A549 (cell line): ENCODE data around the gene FHIT. TPM values are rescaled to one million over a fixed set of nuclear protein-coding genes. Genes with fewer than 3 reads are reported as not detected.
"Not testable (repeated sequence)": the region's sequence is repeated elsewhere in the genome, so short reads cannot be mapped to it uniquely, and the experiment has no call there.

Source experiments
- ATAC-seq, 2 experiments: fragments of 200-7000 bp in 1 of 2; fragments of >200 bp in 1 of 2; cut with Nextera tagmentation in 1 of 2; cut with Tn5 transposase in 1 of 2; 3 replicates each; pipeline versions ENCODE4 v1.8.0 to v1.9.1; 2018 to 2020; ENCODE audit warnings: mild to moderate bottlenecking in 1 of 2, moderate library complexity in 1 of 2
- CTCF ChIA-PET: fragments of 300-600 bp; sonication (Branson Sonifier 250); formaldehyde crosslinking; extraction: SDS; loops from one replicate; lab custom pipeline; 2021; ENCODE audit warnings: antibody characterized with exemption, inconsistent platforms; lab: Yijun Ruan, JAX
- POLR2A ChIA-PET: fragments of 350-600 bp; formaldehyde crosslinking; extraction: SDS; loops from one replicate; lab custom pipeline; 2021; ENCODE audit warnings: antibody characterized with exemption, inconsistent platforms; lab: Yijun Ruan, JAX
- DNase-seq, 2 experiments: peaks; one replicate each; pipeline versions ENCODE4 v3.0.0 to v3.0.0-alpha.2; 2011 to 2016; ENCODE audit warnings: low read depth in 1 of 2, low spot score in 1 of 2
- FAIRE-seq: peaks from 2 replicates; lab custom pipeline; 2011; peaks lifted over from hg19 to GRCh38; lab: Jason Lieb, UNC
- H3K27ac ChIP-seq, 2 experiments: fragments of >200 bp; sonication (Bioruptor Twin); formaldehyde crosslinking; 3 replicates each; pipeline ENCODE4 v1.5.1; 2016 to 2017
- H3K4me1 ChIP-seq: fragments of >200 bp; sonication (Bioruptor Twin); formaldehyde crosslinking; 3 replicates; pipeline ENCODE4 v1.6.1; 2016
- H3K4me2 ChIP-seq: fragments of >200 bp; sonication (Bioruptor Twin); formaldehyde crosslinking; 3 replicates; pipeline ENCODE4 v1.6.1; 2016
- H3K4me3 ChIP-seq: fragments of >200 bp; sonication (Bioruptor Twin); formaldehyde crosslinking; 3 replicates; pipeline ENCODE4 v1.5.1; 2016
- H3K9me3 ChIP-seq: fragments of >200 bp; sonication (Bioruptor Twin); formaldehyde crosslinking; 3 replicates; pipeline ENCODE4 v1.6.1; 2016
- CEBPB ChIP-seq, 2 experiments: fragments of >200 bp in 1 of 2; sonication (Bioruptor Twin) in 1 of 2; formaldehyde crosslinking in 1 of 2; IDR thresholded peaks; 2 replicates each; pipeline ENCODE4 v1.6.1; 2012 to 2016
- EHMT2 ChIP-seq: fragments of 200-600 bp; sonication (generic); IDR thresholded peaks from 2 replicates; pipeline ENCODE4 v1.6.1; 2016; ENCODE audit warnings: antibody characterized with exemption, low read depth, mild to moderate bottlenecking, moderate library complexity
- EP300 ChIP-seq, 2 experiments: fragments of >200 bp; sonication (Bioruptor Twin); formaldehyde crosslinking; IDR thresholded peaks; 2 replicates in 1 of 2; 3 replicates in 1 of 2; pipeline ENCODE4 v1.6.1; 2016 to 2017
- ESRRA ChIP-seq: fragments of 150-350 bp; IDR thresholded peaks from 2 replicates; pipeline ENCODE4 v1.6.1; 2014; ENCODE audit warnings: mild to moderate bottlenecking, low read length, borderline replicate concordance
- FOXS1 ChIP-seq: fragments of 250-450 bp; sonication (Bioruptor Pico); IDR thresholded peaks from 2 replicates; pipeline ENCODE4 v1.5.0; 2020; ENCODE audit warnings: mild to moderate bottlenecking, moderate library complexity
- GATA3 ChIP-seq: IDR thresholded peaks from 2 replicates; pipeline ENCODE4 v1.6.1; 2012; ENCODE audit warnings: borderline replicate concordance
- HDAC2 ChIP-seq: fragments of 200-600 bp; sonication (generic); IDR thresholded peaks from 2 replicates; pipeline ENCODE4 v1.6.1; 2016
- HEYL ChIP-seq: fragments of 250-450 bp; sonication (Bioruptor Pico); IDR thresholded peaks from 2 replicates; pipeline ENCODE4 v1.8.0; 2021; ENCODE audit warnings: mild to moderate bottlenecking, moderate library complexity
- HOXA7 ChIP-seq: fragments of 250-450 bp; sonication (Bioruptor Pico); IDR thresholded peaks from 2 replicates; pipeline ENCODE4 v1.5.0; 2020; ENCODE audit warnings: mild to moderate bottlenecking, moderate library complexity
- JUN ChIP-seq, 2 experiments: fragments of >200 bp; sonication (Bioruptor Twin); formaldehyde crosslinking; IDR thresholded peaks; 2 replicates in 1 of 2; 3 replicates in 1 of 2; pipeline ENCODE4 v1.6.1; 2016 to 2017
- JUNB ChIP-seq: fragments of >200 bp; sonication (Bioruptor Twin); formaldehyde crosslinking; IDR thresholded peaks from 2 replicates; pipeline ENCODE4 v1.6.1; 2016
- NR3C1 ChIP-seq: fragments of >200 bp; sonication (Bioruptor Twin); formaldehyde crosslinking; IDR thresholded peaks from 3 replicates; pipeline ENCODE4 v1.6.1; 2017
- PHF8 ChIP-seq: fragments of 200-600 bp; sonication (generic); IDR thresholded peaks from 2 replicates; pipeline ENCODE4 v1.6.1; 2016; ENCODE audit warnings: low read depth, mild to moderate bottlenecking, antibody characterized with exemption, moderate library complexity, borderline replicate concordance
- POLR2AphosphoS2 ChIP-seq: conservative IDR thresholded peaks from 2 replicates; pipeline ENCODE4 v1.6.1; 2012; ENCODE audit warnings: low read length, improper control_type of control experiment, inconsistent platforms
- RARB ChIP-seq: fragments of 250-450 bp; sonication (Bioruptor Pico); IDR thresholded peaks from 2 replicates; pipeline ENCODE4 v1.8.0; 2021; ENCODE audit warnings: mild to moderate bottlenecking, moderate library complexity
- RCOR1 ChIP-seq: fragments of 150-350 bp; IDR thresholded peaks from 2 replicates; pipeline ENCODE4 v1.6.1; 2014; ENCODE audit warnings: antibody characterized with exemption, low read length, low read depth
- RNF2 ChIP-seq: fragments of 200-600 bp; sonication (generic); IDR thresholded peaks from 2 replicates; pipeline ENCODE4 v1.6.1; 2016; ENCODE audit warnings: low read depth, mild to moderate bottlenecking, antibody characterized with exemption, moderate library complexity, borderline replicate concordance
- ZSCAN20 ChIP-seq: fragments of 250-450 bp; sonication (Bioruptor Pico); IDR thresholded peaks from 2 replicates; pipeline ENCODE4 v1.8.0; 2022; ENCODE audit warnings: mild to moderate bottlenecking, moderate library complexity
- WGBS: methylation state at CpG from one replicate; pipeline ENCODE4 v1.1.6; 2017; ENCODE audit errors: missing lambda C conversion rate; 5-methylcytosine and 5-hydroxymethylcytosine counted together
- polyA plus RNA-seq, 4 experiments: library from polyadenylated mRNA; depleted of rRNA in 3 of 4; stranded (reverse); fragments of >200 nt; fragmentation: RNase III in 1 of 4; extraction: RNeasy Plus Mini Kit Qiagen cat#74134 plus additional on column Dnase treatment in 1 of 4; gene quantifications; 2 replicates in 3 of 4; 3 replicates in 1 of 4; pipeline ENCODE4 v1.2.3, GENCODE V29; 2011 to 2017
- TF ChIP-seq, protein P1 (sequence below): fragments of 450-650 bp; IDR thresholded peaks from 2 replicates; pipeline ENCODE4 v1.6.1; 2014; ENCODE audit warnings: antibody characterized with exemption
- TF ChIP-seq, protein P2 (sequence below): fragments of >200 bp; sonication (Bioruptor Twin); formaldehyde crosslinking; IDR thresholded peaks from 2 replicates; pipeline ENCODE4 v1.6.1; 2016
- TF ChIP-seq, protein P3 (sequence below): fragments of 250-450 bp; sonication (Bioruptor Pico); IDR thresholded peaks from 2 replicates; pipeline ENCODE4 v1.5.0; 2020; ENCODE audit warnings: low read depth, mild to moderate bottlenecking, moderate library complexity
- TF ChIP-seq, protein P4 (sequence below): fragments of 250-450 bp; sonication (Bioruptor Pico); IDR thresholded peaks from 2 replicates; pipeline ENCODE4 v1.5.0; 2021; ENCODE audit warnings: mild to moderate bottlenecking, moderate library complexity, borderline replicate concordance
- TF ChIP-seq, protein P5 (sequence below): IDR thresholded peaks from 2 replicates; pipeline ENCODE4 v1.6.1; 2012
- TF ChIP-seq, protein P6 (sequence below): fragments of 150-350 bp; IDR thresholded peaks from 2 replicates; pipeline ENCODE4 v1.6.1; 2014; ENCODE audit warnings: low read depth, mild to moderate bottlenecking, low read length

The FHIT gene
- polyA plus RNA-seq, 2 of the 4 experiments (the other 2 are of a cell fraction), result 0.76 to 0.92 TPM

DNA sequence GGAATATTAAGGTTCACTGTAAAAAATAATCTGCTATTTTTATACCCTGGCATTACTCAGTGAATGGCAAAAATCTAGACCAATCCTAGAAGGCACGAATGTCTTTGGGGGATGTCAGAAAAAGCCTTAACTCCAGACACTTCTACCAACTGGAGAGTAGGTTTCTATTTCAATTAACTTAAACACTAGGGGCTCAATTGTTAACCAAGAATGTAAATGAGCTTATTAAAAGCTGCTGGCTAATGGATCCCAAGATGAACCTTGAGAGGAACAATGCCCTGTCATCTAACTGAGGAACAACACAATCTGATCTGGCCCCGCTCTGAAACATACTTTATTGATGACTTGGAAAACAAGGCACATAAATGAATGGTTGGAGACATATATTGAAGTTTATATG, 701.4 kb downstream of the FHIT start:
- ChIA-PET CTCF (no interaction called here), POLR2A (no interaction called here)
- Histone ChIP-seq H3K27ac (no peak overlapping the region), H3K9me3 (no peaks in the 10 kb centered on the region), H3K4me1 (no peaks in the 10 kb centered on the region), H3K4me3 (no peak overlapping the region), H3K4me2 (no peak overlapping the region)
- FAIRE-seq, result no peak
- TF ChIP-seq FOXS1, result no peak
- TF ChIP-seq EP300 (IDR thresholded peaks at IDR 0.05), result no peak
- TF ChIP-seq, protein P1, sequence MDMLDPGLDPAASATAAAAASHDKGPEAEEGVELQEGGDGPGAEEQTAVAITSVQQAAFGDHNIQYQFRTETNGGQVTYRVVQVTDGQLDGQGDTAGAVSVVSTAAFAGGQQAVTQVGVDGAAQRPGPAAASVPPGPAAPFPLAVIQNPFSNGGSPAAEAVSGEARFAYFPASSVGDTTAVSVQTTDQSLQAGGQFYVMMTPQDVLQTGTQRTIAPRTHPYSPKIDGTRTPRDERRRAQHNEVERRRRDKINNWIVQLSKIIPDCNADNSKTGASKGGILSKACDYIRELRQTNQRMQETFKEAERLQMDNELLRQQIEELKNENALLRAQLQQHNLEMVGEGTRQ, result no peak
- TF ChIP-seq, protein P2, sequence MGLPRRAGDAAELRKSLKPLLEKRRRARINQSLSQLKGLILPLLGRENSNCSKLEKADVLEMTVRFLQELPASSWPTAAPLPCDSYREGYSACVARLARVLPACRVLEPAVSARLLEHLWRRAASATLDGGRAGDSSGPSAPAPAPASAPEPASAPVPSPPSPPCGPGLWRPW, result no peak
- TF ChIP-seq ESRRA, result no peak
- no peak for TF ChIP-seq JUNB
- TF ChIP-seq POLR2AphosphoS2, result no peak
- ATAC-seq, result no peak
- 43% methylated on average over 2 of the region's 2 CpGs for WGBS
- no peak for DNase-seq

DNA sequence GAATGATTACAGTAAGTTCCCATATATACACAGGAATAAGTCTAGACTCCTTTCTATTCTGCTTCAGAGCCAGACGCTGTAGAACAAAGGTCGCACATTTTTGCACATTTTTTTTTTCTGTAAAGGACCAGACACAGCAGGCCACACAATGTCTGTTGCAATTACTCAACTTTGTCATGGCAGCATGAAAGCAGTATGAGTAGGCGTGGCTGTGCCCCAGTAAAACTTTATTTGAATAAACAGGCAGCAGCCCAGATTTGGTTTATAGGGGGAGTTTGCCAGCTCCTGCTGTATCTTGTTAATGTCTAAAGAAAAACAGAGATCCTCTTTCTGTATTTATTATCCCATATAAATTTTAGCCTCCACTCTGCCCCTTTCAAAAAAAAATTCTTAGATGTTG, 708.3 kb downstream of the FHIT start:
- H3K4me3 ChIP-seq, result no peak overlapping the region
- ChIA-PET CTCF (no interaction called here), POLR2A (no interaction called here)
- 8% methylated on average over 3 of the region's 3 CpGs for WGBS
- TF ChIP-seq RCOR1 (no peak), JUN (IDR thresholded peaks at IDR 0.05) (no peak), NR3C1 (no peak), ZSCAN20 (CRISPR knock-in tag) (no peak), RARB (CRISPR knock-in tag) (no peak), PHF8 (no peak), RNF2 (no peak), CEBPB (IDR thresholded peaks at IDR 0.05) (no peak), GATA3 (no peak), HEYL (CRISPR knock-in tag) (no peak), HDAC2 (no peak), EHMT2 (no peak), HOXA7 (CRISPR knock-in tag) (no peak)
- TF ChIP-seq, protein P3, sequence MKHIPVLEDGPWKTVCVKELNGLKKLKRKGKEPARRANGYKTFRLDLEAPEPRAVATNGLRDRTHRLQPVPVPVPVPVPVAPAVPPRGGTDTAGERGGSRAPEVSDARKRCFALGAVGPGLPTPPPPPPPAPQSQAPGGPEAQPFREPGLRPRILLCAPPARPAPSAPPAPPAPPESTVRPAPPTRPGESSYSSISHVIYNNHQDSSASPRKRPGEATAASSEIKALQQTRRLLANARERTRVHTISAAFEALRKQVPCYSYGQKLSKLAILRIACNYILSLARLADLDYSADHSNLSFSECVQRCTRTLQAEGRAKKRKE, result no peak
- TF ChIP-seq, protein P4, sequence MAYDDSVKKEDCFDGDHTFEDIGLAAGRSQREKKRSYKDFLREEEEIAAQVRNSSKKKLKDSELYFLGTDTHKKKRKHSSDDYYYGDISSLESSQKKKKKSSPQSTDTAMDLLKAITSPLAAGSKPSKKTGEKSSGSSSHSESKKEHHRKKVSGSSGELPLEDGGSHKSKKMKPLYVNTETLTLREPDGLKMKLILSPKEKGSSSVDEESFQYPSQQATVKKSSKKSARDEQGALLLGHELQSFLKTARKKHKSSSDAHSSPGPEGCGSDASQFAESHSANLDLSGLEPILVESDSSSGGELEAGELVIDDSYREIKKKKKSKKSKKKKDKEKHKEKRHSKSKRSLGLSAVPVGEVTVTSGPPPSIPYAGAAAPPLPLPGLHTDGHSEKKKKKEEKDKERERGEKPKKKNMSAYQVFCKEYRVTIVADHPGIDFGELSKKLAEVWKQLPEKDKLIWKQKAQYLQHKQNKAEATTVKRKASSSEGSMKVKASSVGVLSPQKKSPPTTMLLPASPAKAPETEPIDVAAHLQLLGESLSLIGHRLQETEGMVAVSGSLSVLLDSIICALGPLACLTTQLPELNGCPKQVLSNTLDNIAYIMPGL (CRISPR knock-in tag), result no peak
- TF ChIP-seq, protein P5, sequence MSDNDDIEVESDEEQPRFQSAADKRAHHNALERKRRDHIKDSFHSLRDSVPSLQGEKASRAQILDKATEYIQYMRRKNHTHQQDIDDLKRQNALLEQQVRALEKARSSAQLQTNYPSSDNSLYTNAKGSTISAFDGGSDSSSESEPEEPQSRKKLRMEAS, result no peak
- TF ChIP-seq, protein P6, sequence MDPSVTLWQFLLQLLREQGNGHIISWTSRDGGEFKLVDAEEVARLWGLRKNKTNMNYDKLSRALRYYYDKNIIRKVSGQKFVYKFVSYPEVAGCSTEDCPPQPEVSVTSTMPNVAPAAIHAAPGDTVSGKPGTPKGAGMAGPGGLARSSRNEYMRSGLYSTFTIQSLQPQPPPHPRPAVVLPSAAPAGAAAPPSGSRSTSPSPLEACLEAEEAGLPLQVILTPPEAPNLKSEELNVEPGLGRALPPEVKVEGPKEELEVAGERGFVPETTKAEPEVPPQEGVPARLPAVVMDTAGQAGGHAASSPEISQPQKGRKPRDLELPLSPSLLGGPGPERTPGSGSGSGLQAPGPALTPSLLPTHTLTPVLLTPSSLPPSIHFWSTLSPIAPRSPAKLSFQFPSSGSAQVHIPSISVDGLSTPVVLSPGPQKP, result no peak
- TF ChIP-seq, protein P1, result no peak
- no peaks in the 10 kb centered on the region for H3K9me3 ChIP-seq
- ATAC-seq, result no peak
- H3K27ac ChIP-seq, result no peak overlapping the region
- no peak for FAIRE-seq
- DNase-seq, result no peak
- no peak overlapping the region for H3K4me2 ChIP-seq
- no peaks in the 10 kb centered on the region for H3K4me1 ChIP-seq

DNA sequence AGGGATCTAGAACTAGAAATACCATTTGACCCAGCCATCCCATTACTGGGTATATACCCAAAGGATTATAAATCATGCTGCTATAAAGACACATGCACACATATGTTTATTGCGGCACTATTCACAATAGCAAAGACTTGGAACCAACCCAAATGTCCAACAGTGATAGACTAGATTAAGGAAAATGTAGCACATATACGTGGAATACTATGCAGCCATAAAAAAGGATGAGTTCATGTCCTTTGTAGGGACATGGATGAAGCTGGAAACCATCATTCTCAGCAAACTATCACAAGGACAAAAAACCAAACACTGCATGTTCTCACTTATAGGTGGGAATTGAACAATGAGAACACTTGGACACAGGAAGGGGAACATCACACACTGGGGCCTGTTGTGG, 711.9 kb downstream of the FHIT start:
- H3K27ac ChIP-seq, ATAC-seq, H3K9me3 ChIP-seq, H3K4me3 ChIP-seq, H3K4me2 ChIP-seq, FAIRE-seq, CTCF ChIA-PET, H3K4me1 ChIP-seq, POLR2A ChIA-PET, DNase-seq: not testable (repeated sequence)
- 44% methylated on average over 2 of the region's 2 CpGs for WGBS
